Activated effector memory CD4-positive, alpha-beta T cell treated with Interleukin-2 at 50 U/mL for 16 hours (primary cell): Measurements from ENCODE around the gene CALCOCO2.
"Not testable (repeated sequence)": the region's sequence is repeated elsewhere in the genome, so short reads cannot be mapped to it uniquely, and the experiment has no call there.

ENCODE experiments used
- DNase-seq: peaks from one replicate; pipeline ENCODE4 v3.0.0-alpha.2; 2020

Gene CALCOCO2

GRCh38 chr17:48825446-48826381 is 5.1 kb upstream of the CALCOCO2 start:
- no peak for DNase-seq

GRCh38 chr17:48831549-48831883 is 681 bp downstream of the CALCOCO2 start:
- no peak for DNase-seq

- DNase-seq, result no peak
Observed at GRCh38 chr17:48834973-48835372, 4.1 kb downstream of the CALCOCO2 start.

GRCh38 chr17:48835971-48836370 is 5.1 kb downstream of the CALCOCO2 start:
- DNase-seq, result no peak

- not testable (repeated sequence) for DNase-seq
Observed at GRCh38 chr17:48837458-48837857, 6.6 kb downstream of the CALCOCO2 start.

- DNase-seq, result no peak
Observed at GRCh38 chr17:48840441-48840840, 9.6 kb downstream of the CALCOCO2 start.

GRCh38 chr17:48841395-48841831 is 10.6 kb downstream of the CALCOCO2 start:
- DNase-seq, result no peak

GRCh38 chr17:48842746-48843145 is 11.9 kb downstream of the CALCOCO2 start:
- DNase-seq, result no peak

GRCh38 chr17:48843187-48843900 is 12.5 kb downstream of the CALCOCO2 start:
- no peak for DNase-seq

- DNase-seq, result no peak
Observed at GRCh38 chr17:48850792-48851323, 20.0 kb downstream of the CALCOCO2 start.

GRCh38 chr17:48854774-48855476 is 24.1 kb downstream of the CALCOCO2 start:
- DNase-seq, result no peak

- DNase-seq, result no peak
Observed at GRCh38 chr17:48856122-48856821, 25.4 kb downstream of the CALCOCO2 start.

- no peak for DNase-seq
Observed at GRCh38 chr17:48860034-48860433, 29.2 kb downstream of the CALCOCO2 start.

- DNase-seq, result no peak
Observed at GRCh38 chr17:48860456-48860855, 29.6 kb downstream of the CALCOCO2 start.

- no peak for DNase-seq
Observed at GRCh38 chr17:48868916-48869500, 38.2 kb downstream of the CALCOCO2 start.

- no peak for DNase-seq
Observed at GRCh38 chr17:48869821-48870318, 39.0 kb downstream of the CALCOCO2 start.

- DNase-seq, result no peak
Observed at GRCh38 chr17:48871035-48871550, 40.3 kb downstream of the CALCOCO2 start.

- no peak for DNase-seq
Observed at GRCh38 chr17:48871551-48872351, 40.9 kb downstream of the CALCOCO2 start.

- not testable (repeated sequence) for DNase-seq
Observed at GRCh38 chr17:48872409-48872808, 41.6 kb downstream of the CALCOCO2 start.

- no peak for DNase-seq
Observed at GRCh38 chr17:48873209-48873608, 42.4 kb downstream of the CALCOCO2 start.
